Esophagus mucosa (tissue), 1 donor: ENCODE results near the gene PLEKHG3. TPM values are rescaled to one million over a fixed set of nuclear protein-coding genes. Genes with fewer than 3 reads are reported as not detected.
A peak's percentile ranks its signal among the peaks of the same experiment; 100 is the strongest.

Experiments
- ATAC-seq: fragments of 200-7000 bp; cut with Tn5 transposase; one replicate; pipeline ENCODE4 v1.9.1; 2020
- total RNA-seq: library from RNA; stranded (reverse); gene quantifications from one replicate; pipeline ENCODE4 v1.2.4, GENCODE V29; 2023
- donor health status: DM: yes; HTN: yes; CAD: no.

Gene PLEKHG3
- total RNA-seq, 1 donor from 2014 or later: 62.9 TPM

DNA sequence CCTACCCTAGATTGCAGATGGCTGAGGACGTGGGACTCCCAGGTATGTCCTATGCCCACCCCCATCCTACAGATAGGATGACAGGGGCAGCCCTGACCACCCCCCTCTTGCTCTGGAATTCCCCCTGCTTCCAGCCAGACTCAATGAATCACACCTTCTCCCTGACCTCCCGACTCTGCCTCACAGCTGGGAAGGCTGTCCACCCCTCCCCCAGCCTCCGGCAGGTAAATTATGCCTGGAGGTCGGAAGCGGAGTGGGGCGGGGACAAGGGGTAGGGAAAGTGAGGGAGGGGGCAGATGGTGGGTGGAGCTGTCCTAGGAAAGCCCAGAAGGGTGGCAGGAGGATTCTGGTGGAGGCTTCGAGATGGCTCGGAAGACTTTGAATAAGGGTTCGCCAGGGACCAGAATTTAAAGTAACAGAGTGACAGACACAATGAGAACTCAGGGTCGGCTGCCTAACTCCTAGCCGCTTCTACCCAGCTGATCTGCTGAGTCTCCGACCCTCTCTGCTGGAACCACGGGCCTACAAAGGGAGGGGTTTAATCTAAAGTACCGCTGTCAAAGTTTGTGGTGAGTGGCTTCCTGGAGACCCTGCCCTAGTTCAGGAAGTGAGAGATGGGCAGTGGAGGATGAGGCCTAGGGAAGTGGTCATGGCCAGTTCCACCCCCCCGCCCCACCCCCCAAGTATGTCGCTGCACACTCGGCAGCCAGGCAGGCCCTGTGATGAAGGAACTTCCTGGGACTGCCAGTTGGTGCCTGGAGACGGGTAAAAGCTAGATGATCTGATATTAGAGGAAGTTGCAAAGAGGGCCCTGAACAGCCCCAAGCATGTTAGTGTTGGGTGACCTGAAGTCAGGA lies 4.2 kb downstream of the PLEKHG3 start:
- ATAC-seq: peak; percentile 14

GRCh38 chr14:64709126-64709525 lies 4.9 kb downstream of the PLEKHG3 start:
- ATAC-seq: no peak

DNA sequence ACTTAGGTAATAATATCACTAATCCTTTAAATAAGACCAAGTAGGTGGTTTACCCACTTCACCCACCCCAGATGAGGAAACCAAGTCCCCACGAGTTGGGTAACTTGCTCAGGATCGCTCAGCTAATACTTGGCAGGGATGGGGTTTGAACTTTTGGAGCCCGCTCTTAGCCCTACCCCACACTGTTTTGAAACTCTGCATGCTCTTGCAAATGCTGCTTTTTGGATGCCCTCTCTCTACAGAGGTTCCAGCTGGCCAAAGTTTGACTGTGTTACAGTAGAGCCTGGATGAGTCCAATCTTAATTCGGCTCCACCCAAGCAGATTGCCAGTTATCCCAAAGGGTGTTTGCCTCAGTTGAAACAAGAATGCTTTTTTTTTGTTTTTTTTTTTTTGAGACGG lies 6.8 kb downstream of the PLEKHG3 start:
- ATAC-seq: no peak

GRCh38 chr14:64713677-64714076 lies 9.5 kb downstream of the PLEKHG3 start:
- ATAC-seq: no peak

DNA sequence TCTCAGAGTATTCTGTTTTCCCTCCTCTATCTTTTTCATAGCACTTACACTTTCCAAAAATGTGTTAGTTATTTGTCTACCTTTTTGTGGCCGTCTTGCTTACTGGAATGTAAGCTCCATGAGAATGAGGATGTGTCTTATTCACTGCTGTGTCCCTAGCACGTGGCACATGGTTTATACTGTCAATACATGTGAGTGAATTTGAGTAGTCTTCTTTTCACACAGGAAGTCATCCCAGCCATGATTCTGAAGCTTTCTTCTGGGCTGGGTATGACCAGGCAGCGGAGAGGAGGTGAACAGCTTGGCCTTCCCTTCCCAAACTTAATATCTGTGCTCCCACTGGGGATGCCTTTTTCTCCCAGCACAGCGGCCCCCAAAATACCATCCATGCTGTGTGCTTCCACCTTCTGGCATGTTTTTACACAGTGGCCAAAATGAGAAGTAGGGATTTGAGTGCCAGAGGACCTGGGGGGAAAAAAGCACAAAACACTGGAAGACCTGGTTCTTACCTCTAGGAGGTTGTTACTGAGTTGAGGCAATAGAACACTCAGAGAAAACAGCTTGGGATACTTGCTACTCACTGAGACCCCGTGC lies 10.3 kb downstream of the PLEKHG3 start:
- ATAC-seq: no peak

DNA sequence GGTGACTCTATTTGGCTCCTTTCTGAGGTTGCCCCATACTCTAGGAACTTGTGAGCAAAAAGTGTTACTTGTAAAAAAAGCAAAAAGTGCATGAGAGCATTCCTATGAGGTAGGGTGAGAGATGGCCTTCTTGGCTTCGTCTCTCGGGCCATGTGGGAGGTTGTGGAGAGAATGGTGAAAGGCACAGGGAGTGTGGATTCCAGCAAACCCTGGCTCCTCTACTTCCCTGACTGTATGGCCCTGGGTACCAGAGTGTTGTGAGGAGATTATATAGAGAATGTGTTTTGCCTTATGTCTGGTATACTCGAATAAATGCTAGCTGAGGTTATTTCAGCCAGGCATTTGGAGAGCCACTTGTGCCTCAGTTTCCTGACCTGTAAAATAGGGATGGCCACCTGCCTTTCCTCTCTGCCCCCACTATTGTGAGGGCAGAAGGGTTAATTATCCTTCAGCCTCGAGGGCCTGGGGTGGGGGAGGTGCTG lies 11.0 kb downstream of the PLEKHG3 start:
- no peak for ATAC-seq

DNA sequence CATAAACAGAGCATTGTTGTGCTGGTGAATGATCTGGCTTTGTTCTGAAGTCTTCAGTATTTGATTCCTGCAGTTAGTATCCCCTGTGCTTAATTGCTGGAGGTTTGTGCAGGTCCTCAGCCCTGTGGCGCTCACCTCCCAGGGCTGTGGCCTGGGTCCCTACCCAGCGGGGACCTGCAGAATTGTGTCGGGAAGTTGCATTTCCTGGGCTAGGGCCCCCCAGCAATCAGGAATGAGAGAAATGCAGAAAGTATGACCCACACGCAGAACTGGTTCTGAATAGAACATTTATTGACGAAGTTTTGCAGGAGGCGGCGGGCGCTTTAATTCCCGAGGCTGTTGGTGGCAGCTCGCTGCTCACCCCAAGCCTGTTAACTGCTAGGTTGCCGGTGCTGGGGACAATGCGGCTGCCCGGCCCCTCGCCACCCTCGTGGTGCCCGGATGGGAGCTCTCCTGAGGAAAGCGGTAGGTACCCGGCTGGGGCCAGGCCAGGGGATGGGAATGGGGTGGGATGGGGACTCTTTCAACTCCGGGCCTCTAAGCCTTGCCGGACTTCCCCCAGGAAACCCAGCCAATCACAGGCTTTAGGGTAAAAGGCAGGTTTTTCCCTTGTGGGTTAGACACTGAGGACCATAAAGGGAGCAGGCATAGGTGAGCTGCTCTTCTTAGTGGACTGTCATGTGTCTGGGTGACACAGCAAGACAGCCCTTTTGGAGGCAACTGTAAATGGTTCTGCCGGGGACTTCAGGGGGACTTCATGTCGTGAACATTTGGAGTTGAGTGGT lies 11.6 kb downstream of the PLEKHG3 start:
- no peak for ATAC-seq

DNA sequence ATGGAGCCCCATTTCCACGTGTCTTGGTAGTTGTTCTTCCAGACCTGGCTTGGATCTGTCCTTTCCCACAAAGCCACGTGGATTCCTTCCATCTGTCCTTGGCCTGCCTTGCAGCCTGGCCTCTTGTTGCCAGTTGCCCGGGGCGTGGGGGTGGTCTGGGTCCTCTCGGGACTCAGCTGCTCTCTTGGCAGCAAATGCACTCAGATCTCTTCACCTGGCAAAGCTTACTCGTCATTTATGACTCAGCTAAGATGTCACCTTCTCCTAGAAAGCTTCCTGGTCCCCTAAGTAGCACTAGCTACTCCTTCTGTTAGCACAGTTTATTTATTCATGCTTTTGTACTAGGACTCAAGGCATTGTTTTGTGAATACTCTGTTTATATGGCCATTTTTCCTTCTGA lies 13.6 kb downstream of the PLEKHG3 start:
- ATAC-seq: peak; percentile 33

GRCh38 chr14:64718762-64719161 lies 14.5 kb downstream of the PLEKHG3 start:
- no peak for ATAC-seq

GRCh38 chr14:64719601-64720000 lies 15.4 kb downstream of the PLEKHG3 start:
- ATAC-seq: no peak

- ATAC-seq: peak; percentile 70
These were observed 15.9 kb downstream of the PLEKHG3 start for GRCh38 chr14:64720131-64720576.

- peak; percentile 33 for ATAC-seq
These were observed 17.2 kb downstream of the PLEKHG3 start for GRCh38 chr14:64721391-64721791.

GRCh38 chr14:64721899-64722298 lies 17.7 kb downstream of the PLEKHG3 start:
- ATAC-seq: no peak

DNA sequence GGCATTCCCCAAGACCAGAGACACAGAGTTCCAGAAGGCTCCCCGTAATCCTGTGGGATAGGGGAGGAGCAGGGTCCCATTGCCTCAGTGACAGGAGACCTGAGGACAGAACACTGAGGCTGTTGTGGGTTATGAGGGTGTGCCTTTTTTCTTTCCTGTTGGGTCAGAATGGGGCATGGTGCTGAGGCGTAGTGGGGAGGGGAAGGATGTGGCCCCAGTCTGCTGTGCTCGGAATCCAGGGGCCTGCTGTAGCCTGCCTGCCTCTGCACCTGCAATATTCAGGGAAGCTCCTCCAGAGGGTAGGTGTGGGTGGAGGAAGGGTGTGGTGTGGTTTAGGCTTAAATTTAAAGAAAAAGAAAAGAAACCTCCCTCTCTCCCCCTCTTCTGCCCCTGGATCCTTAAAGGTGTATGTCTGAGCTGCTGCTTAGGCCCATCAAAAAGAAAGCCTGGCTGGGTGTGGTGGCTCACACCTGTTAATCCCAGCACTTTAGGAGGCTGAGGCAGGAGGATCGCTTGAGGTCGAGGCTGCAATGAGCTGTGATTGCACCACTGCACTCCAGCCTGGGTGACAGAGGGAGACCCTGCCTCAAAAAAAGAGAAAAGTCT lies 18.7 kb downstream of the PLEKHG3 start:
- ATAC-seq: peak; percentile 83

DNA sequence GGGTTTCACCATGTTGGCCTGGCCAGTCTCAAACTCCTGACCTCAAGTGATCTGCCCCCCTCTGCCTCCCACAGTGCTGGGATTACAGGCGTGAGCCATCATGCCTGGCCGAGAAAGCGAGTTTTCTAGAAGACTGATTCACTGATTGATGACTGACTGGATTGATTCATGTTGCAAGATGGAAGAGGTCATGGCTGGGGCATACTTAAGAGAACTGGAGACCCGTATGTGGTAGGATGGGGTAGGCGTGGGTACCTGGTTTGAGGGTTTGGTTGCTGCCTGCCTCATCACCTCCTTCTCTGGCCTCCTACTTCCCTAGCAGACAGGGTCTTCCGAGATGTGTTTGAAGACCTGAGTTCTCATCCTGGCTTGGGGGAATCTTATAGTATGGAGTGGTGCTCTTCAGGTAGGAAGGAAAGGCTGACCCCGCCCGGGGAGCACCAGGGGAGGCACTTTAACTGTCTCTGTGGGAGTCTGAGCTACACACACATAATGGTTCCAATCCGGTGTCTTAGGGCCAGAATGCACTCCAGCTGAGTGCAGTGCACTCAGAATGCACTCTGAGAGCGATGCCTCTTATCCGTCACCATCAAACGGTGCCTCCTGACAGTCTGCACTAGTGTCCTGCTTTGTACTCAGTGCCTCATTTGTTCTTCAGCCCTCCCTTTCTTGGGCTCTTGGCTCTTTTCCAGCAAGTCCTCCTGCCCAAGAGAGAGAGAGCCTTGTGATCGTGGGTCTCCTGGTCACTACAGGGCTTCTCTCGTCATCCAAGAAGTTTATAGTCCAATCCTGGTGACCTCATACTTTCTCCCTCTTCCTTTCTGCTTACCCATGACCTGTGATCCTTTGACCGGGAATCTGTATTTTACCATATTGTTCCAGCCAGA lies 19.7 kb downstream of the PLEKHG3 start:
- ATAC-seq: peak; percentile 19

- ATAC-seq: no peak
These were observed 20.3 kb downstream of the PLEKHG3 start for GRCh38 chr14:64724578-64724930.

DNA sequence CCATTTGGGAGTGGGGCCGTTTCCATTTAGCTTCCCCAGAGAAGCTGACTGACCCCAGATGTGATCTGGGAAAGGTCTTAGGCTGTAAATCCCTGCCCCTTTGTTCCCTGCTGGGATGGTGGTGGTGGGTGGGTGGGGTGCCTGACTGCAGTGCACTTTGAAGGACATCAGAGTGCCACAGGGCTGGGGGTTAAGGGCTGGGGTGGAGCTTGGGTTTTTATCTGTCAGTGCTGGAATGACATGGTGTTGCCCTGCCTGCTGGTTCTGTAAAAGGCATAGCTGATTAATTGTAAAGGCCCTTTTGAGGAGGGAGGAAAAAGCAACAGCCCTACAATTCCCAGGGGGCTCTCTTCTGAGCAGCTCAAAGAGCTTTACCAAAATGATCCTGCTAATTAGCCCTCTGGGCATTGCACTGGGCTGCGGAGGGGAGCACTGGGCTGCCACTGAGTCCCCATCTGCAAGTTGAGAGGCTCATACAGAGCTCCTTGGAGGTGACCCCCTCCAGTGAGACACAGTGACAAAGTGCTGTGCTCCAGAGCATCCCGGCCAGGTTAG lies 21.1 kb downstream of the PLEKHG3 start:
- no peak for ATAC-seq

- ATAC-seq: no peak
These were observed 21.8 kb downstream of the PLEKHG3 start for GRCh38 chr14:64725879-64726584.

GRCh38 chr14:64726585-64726890 lies 22.3 kb downstream of the PLEKHG3 start:
- peak; percentile 76 for ATAC-seq

GRCh38 chr14:64727551-64728071 lies 23.4 kb downstream of the PLEKHG3 start:
- ATAC-seq: no peak

DNA sequence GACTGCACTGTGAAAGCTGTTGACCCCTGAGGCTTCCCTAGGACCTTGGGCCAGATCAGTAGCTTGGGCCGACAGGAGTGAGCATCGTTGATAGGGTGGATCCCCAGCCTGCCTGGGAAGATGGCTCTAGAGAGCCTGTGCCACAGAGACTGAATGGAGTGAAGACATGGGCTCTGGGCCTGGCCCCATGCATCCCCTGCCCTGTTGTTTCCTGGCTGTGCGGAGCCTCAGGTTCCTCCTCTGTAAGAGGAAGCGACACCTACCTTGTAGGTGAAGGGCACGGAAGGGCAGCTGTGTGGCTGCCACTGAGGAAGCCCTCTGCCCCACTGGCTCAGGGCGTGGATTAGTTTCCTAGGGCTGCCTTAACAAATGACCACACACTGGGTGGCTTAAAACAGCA lies 23.9 kb downstream of the PLEKHG3 start:
- no peak for ATAC-seq
